BE2C (cell line): ENCODE measurements around the gene F5.

Experiments used
- DNase-seq: peaks from one replicate; pipeline ENCODE4 v3.0.0-alpha.2; 2020
- H3K27me3 ChIP-seq: fragments of 250-450 bp; sonication (Bioruptor Pico); 2 replicates; pipeline ENCODE4 v1.5.1; 2020; ENCODE audit warnings: mild to moderate bottlenecking
- H3K36me3 ChIP-seq: fragments of 250-450 bp; sonication (Bioruptor Pico); 2 replicates; pipeline ENCODE4 v1.5.1; 2020; ENCODE audit warnings: mild to moderate bottlenecking
- H3K4me1 ChIP-seq: fragments of 250-450 bp; sonication (Bioruptor Pico); 2 replicates; pipeline ENCODE4 v1.5.1; 2020
- H3K4me3 ChIP-seq: 2 replicates; pipeline ENCODE4 v1.5.1; 2011; ENCODE audit warnings: low read depth, low read length
- H3K9me3 ChIP-seq: fragments of 250-450 bp; sonication (Bioruptor Pico); 2 replicates; pipeline ENCODE4 v1.5.1; 2020
- CTCF ChIP-seq: IDR thresholded peaks from 2 replicates; pipeline ENCODE4 v1.5.1; 2012; ENCODE audit warnings: mild to moderate bottlenecking, low read depth, low read length

Gene F5

GRCh38 chr1:169594391-169594790 lies 8.1 kb upstream of the F5 start:
- DNase-seq: no peak
- Histone ChIP-seq H3K36me3 (no peaks in the 10 kb centered on the region), H3K9me3 (no peaks in the 10 kb centered on the region), H3K27me3 (peaks cover 3% of the 10 kb centered on the region), H3K4me1 (no peaks in the 10 kb centered on the region), H3K4me3 (no peak overlapping the region)
- no peak for TF ChIP-seq CTCF

- H3K4me3 ChIP-seq: no peak overlapping the region
- no peaks in the 10 kb centered on the region for H3K9me3 ChIP-seq
- TF ChIP-seq CTCF: no peak
- no peaks in the 10 kb centered on the region for H3K36me3 ChIP-seq
- peaks cover 11% of the 10 kb centered on the region for H3K27me3 ChIP-seq
- no peak for DNase-seq
- no peaks in the 10 kb centered on the region for H3K4me1 ChIP-seq
Observed at GRCh38 chr1:169590932-169591331, 4.7 kb upstream of the F5 start.

- peaks cover 27% of the 10 kb centered on the region for H3K27me3 ChIP-seq
- no peak for TF ChIP-seq CTCF
- no peak for DNase-seq
- H3K9me3 ChIP-seq: no peaks in the 10 kb centered on the region
- no peaks in the 10 kb centered on the region for H3K4me1 ChIP-seq
- H3K4me3 ChIP-seq: no peak overlapping the region
- no peaks in the 10 kb centered on the region for H3K36me3 ChIP-seq
Observed at GRCh38 chr1:169588785-169589485, 2.7 kb upstream of the F5 start.

- Histone ChIP-seq H3K27me3 (peaks cover 33% of the 10 kb centered on the region), H3K4me3 (no peak overlapping the region), H3K9me3 (no peaks in the 10 kb centered on the region), H3K4me1 (no peaks in the 10 kb centered on the region), H3K36me3 (no peaks in the 10 kb centered on the region)
- TF ChIP-seq CTCF: no peak
- no peak for DNase-seq
Observed at GRCh38 chr1:169588112-169588511, 1.8 kb upstream of the F5 start.

- Histone ChIP-seq H3K4me3 (no peak overlapping the region), H3K4me1 (no peaks in the 10 kb centered on the region)
Observed at GRCh38 chr1:169586067-169586394, 250 bp downstream of the F5 start.

More at GRCh38 chr1:169586067-169586394, 250 bp downstream of the F5 start:
- no peak for TF ChIP-seq CTCF
- DNase-seq: no peak
- no peaks in the 10 kb centered on the region for H3K36me3 ChIP-seq
- H3K27me3 ChIP-seq: peaks cover 39% of the 10 kb centered on the region
- no peaks in the 10 kb centered on the region for H3K9me3 ChIP-seq
